HG03469 (cell line): ENCODE data around the gene SERGEF.
"Not testable (repeated sequence)": the region's sequence is repeated elsewhere in the genome, so short reads cannot be mapped to it uniquely, and the experiment has no call there.

Source experiments
- ATAC-seq: cut with Tn5 transposase; IDR thresholded peaks from one replicate; pipeline ENCODE4 v1.9.1; 2021; ENCODE audit warnings: mild to moderate bottlenecking, moderate library complexity, moderate number of reproducible peaks; ENCODE audit not compliant: unreplicated experiment

Gene SERGEF

DNA sequence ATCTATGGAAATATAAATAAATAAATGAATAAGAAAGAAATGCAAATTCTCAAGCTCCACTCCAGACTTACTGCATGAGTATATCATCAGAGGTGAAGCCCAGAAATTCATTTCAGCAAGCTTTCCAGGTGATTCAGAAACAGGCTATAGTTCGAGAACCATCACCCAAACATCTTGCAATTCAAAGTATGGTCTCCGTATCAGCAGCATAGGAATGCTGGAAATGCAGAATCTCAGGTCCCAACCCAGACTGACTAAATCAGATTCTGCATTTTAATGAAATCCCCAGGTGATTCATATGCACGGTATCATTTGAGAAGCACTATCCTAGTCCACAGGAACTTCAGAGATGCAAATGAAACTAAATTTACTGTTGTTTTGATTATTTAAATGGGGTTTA lies 95.3 kb downstream of the SERGEF start:
- ATAC-seq, result no peak

DNA sequence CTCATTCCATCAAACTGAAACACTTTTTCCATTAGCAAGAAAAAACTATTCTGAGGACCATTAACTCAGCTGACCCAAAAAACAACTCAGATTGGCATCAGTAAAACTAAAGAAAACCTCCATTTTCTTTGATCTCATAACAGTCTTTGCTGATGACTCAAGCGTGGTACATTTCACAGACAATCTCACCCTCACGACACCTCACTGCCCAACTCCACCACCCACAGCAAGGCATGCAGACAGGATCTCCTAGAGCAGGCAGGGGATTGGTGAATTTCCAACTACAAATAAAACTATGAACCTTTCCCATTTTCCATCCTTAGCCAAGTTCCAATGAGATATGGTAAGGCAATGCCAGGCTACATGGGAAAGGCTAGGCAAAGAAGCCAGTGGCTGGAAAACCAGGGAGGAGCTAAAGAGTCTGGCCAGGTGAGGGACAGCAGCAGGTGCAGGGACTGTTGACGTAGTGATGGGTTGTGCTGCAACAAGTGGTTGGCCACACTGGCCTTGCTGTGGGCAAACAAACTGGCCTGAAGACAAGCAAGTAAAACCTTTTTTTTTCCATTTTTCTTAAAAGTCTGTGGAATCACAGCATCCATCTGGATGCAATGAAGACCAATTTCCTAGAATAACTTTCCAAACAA lies 97.2 kb downstream of the SERGEF start:
- no peak for ATAC-seq

DNA sequence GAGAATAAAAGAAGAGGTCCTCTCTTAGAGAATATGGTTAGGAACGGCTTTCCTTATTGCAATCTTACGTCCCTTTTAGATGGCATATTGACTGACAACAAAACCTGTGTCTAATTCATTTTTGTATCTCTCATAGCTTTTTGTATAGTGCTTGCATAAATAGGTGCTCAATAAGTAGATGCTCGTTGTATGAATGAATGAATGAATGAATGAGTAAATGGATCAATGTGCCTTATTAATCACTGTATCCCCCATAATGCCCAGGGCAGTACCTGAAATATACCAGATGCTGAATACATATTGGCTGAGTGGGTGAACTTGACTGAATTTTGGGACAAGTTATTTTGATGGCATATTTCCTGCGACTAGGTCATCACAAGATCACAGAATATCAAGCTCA lies 97.9 kb downstream of the SERGEF start:
- no peak for ATAC-seq

DNA sequence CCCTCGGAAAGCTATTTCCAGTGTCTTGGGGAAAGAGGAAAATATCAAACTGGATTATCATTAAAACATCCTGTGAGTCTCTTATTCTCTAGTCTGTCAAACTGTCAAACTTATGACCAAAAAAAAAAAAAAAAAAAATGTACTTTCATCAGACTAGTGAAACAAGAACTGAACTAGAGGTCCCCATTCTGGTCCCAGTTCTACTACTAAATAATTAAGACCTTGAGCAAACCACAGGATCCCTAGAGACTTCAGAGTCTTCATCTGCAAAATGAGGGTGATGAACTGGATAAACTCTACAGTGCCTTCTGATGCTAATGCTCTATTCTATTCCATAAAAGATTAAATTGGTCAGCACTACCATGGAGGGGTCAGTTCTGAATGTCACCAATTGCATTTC lies 105.8 kb downstream of the SERGEF start:
- ATAC-seq, result no peak

DNA sequence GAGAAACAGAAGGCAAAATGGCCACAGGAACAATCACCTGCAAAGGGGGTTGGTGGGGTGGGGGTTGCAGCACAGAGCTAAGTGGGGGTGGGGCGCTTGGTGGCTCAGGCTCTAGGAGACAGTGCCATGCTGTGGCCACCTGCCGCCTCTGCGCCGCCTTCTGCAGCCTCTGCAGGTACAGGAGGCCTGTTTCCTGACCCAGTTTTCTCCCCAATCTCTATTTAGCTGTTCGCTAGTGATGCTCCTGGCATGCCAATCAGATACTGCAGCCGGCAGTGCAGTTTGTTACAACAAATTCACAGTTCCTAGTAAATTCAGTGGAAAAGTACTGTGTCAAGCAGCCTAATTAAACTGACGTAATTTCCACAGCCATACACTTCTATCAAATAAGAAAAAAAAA lies 106.4 kb downstream of the SERGEF start:
- no peak for ATAC-seq

DNA sequence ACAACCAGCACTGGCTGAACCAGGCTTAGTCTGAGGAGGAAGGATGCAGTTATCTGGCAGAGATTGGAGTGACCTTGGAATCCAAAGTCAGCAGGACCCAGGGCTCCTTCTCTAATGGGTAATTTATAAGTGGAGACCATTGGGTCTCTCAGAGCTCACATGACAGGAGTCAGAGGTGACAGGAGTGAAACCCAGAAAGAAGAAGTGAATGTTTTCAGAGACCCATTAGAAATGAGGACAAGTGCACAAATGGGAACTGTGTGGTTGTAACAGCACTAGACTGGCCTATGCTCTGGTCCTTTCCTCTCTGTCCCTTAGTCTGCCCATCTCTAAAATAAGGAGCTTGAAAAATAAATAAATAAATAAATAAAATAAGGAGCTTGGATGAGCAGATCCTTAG lies 107.4 kb downstream of the SERGEF start:
- ATAC-seq, result peak; percentile 88

DNA sequence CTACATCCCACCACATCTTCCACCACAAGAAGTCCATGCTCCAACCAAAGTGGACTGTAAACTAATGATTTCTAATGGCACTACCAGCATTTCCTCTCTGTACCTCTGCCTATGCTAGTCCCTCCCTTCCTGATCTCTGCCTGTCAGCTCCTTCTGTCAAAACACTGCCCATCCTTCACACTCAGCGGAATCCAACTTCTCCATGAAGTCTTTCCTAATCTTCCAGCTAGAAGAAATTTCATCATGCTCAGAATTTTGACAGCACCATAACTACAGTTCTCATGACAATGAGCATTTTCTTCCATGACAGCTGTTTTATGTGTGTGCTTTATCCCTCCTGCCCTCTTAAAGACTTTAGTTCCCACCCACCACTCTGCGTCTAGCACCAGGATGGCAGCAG lies 111.4 kb downstream of the SERGEF start:
- ATAC-seq, result no peak

DNA sequence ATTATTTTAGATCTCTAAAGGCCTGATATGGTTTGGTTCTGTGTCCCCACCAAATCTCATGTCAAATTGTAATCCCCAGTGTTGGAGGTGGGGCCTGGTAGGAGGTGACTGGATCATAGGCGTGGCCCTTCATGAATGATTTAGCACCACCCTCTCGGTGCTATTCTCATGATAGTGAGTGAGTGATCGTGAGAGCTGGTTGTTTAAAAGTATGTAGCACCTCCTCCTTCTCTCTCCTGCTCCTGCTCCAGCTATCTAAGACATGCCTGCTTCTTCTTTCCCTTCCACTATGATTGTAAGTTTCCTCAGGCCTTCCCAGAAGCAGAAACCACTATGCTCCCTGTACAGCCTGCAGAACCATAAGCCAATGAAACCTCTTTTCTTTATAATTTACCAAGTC lies 114.1 kb downstream of the SERGEF start:
- no peak for ATAC-seq

DNA sequence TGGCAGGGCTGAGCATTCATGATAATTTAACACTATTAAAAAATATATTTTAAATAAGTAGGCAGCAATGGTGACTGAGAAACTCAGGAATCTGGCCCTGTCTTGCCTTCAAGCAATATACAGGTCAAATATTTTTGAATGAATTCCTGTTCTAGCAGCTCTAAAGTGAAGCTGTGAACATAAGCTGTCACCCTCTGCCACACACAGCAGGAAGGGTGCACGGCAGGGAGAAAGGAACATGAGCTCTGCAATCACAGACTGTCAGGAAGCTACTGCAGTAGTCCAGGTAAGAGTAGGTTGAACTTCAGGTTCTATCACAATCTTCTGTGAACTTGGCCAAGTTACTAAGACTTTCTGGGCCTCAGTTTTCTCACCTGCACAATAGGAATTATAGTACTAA lies 114.8 kb downstream of the SERGEF start:
- no peak for ATAC-seq

DNA sequence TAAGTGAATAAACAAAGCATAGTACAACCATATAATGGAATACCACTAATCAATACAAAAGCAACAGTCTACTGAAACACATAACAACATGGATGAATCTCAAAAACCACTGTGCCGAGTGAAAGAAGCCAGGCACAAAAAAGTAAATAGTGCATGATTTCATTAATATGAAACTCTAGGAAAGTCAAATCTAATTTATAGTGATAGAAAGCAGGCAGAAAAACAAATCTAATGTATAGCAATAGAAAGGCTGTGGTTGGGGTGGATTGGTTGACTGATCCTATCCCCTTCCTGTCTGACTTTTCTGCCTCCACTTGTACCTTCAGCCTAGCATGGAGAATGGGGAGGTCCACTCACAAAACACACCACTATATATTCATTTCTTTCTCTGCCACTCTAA lies 115.4 kb downstream of the SERGEF start:
- no peak for ATAC-seq

DNA sequence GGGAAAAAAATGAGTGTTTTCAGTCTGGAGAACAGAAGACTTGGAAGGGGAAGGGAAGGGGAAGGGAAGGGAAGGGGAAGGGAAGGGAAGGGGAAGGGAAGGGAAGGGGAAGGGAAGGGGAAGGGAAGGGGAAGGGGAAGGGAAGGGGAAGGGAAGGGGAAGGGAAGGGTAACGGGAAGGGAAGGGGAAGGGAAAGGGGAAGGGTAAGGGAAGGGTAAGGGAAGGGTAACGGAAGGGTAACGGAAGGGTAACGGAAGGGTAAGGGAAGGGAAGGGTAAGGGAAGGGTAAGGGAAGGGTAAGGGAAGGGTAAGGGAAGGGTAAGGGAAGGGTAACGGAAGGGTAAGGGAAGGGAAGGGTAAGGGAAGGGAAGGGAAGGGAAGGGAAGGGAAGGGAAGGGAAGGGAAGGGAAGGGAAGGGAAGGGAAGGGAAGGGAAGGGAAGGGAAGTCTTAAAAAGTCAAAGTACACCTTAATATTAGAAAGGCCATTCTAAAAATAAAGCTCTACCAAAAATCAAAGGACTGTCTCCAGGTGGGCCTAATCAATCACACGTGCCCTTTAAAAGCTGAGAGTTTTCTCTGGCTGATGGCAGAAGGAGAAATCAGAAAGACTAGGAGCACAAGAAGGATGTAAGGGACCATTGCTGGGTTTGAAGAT lies 116.2 kb downstream of the SERGEF start:
- ATAC-seq, result not testable (repeated sequence)

DNA sequence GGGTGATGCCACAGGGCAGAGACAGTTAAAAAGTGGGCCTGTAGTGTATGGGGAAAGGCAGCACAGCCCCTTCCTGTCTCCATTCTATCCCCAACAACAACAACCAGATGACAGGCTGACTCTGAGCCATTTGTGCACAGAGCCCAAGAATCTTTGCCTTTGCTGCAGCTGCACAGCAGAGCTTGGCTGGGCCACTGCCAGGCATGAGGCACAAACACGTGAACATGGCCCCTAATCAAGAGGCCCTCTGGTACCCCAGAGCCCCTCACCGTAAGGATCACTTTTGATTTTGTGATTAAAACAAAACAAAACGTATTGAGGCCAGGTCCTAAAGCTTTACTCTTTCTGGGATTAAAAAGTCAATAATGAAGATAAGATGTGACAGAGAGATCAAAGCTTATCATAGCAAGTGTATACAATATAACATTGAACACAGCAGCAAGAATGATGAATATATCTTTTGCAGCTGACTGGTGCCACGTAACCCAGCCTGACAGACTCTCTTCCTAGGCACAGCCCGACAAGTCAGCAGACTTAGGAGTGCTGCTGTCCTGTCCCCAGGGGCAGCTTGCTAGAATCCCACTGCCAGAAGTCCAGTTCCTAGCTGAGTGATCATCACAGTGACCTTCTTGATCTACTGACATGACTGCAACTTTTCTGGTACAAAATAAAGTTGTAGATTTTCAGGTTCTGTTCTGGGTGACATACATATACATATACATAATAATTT lies 117.8 kb downstream of the SERGEF start:
- no peak for ATAC-seq

DNA sequence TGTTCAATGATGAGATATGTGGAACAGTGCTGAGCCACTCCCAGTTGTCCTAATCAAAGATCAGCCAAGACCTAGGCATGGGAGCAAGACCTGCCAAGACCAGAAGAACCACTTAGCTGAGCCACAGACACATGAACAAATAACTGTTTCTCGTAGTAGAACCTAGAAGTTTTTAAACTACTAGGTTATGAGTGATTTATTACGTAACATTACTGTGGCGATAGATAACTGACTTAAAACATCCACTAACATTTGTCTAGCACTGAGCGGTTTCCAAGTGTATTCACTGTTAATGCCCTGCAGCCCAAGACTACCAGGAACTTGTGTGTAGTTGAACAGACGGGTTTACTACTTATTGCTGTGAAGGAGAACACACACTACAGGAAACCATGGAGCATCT lies 120.4 kb downstream of the SERGEF start:
- no peak for ATAC-seq

DNA sequence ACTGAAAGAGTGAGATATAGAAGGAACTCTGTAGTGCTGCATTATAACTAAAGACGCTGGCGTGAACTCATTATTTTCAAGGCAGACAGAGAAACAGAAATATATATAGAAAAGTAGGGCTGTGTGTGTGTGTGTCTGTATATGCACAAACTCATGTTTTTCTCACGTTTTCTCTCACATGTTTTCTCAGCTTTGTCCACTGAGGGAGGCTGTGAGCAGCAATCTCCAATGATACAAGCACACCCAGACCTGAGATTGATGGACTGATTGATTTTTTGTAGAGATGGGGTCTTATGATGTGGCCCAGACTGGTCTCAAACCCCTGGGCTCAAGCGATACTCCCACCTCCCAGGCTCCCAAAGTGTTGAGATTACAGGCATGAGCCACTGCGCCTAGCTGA lies 122.5 kb downstream of the SERGEF start:
- no peak for ATAC-seq

DNA sequence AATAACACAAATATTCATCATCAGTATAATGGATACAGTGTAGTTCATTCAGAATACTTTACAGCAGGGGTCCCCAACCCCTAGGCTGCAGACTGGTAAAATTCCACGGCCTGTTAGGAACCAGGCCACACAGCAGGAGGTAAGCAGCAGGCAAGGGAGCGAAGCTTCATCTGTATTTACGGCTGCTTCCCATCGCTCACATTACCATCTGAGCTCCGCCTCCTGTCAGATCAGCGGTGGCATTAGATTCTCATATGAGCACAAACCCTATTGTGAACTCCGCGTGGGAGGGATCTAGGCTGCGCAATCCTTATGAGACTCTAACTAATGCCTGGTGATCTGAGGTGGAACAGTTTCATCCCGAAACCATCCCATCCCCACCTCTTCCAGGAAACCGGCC lies 125.1 kb downstream of the SERGEF start:
- no peak for ATAC-seq

DNA sequence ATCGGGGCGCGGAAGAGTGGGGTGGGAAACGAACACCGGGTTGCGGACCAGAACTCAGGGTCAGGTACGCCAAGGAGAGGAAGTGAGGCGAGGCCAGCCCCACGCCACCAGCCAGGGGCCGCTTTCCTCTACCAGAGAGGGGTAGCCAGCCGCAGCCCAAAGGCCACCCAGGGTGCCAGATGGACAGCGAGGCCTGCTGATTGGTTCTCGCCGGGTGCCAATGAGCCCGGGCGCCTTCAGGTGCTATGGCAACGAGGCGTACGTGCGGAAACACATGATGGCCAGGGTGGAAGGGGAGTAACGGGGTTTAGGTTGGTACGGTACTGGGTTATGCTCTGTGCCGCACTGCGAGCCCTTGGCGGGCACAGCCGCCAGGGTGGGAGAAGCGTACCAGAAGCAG lies 128.9 kb downstream of the SERGEF start:
- no peak for ATAC-seq

DNA sequence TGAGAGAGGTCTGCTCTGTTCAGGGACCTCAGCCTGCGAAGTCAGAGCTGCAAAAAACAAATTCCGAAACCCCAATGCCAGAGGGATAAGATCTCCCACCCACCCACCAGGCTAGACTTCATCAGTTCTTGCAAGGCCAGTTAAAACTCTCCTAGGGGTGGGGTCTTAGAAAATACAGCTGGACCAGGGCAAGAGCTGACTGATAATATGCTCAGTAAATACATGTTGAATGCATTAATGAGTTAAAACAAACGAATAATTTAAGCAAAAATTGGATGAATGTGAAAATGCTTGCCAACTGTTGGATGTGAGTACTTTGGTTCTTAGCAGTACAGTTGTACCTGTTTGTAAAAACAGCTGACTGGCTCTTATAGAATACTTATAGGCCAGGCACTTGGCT lies 129.8 kb downstream of the SERGEF start:
- no peak for ATAC-seq

DNA sequence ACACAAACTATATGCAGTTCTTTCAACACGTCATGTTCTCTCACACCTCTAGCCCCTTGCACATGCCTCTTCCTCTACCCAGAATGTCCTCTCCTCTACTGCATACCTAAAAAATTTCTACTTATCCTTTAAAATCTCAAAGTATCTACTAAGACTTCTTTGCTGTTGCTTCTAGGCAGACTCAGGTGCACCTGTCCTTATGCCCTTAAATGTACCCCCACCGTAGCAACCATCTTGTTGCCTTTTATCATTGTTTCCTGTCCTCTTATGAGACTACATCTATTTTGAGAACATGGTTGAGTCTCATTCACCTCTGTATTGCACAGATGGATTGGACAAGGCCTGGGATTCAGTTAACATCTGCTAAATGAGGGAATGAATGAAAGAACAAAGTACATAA lies 134.1 kb downstream of the SERGEF start:
- ATAC-seq, result no peak

DNA sequence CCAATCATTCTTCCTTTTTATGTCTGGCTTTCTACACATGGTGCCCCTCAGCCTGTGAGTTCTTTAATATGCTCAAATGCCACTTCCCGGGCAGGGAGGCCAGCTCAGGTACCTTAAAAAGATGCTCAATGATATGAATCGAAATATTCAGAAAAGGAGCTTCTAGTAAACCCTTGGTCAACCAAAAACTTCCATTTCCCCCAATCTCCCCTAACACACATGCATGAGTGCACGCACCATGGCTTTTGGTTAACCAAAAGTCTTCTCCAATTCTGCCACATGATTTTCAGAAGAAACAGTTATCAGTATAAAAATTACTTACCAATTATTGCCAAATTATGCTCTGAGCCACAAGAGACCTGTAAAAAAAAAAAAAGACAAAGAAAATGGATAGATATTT lies 135.0 kb downstream of the SERGEF start:
- ATAC-seq, result no peak

DNA sequence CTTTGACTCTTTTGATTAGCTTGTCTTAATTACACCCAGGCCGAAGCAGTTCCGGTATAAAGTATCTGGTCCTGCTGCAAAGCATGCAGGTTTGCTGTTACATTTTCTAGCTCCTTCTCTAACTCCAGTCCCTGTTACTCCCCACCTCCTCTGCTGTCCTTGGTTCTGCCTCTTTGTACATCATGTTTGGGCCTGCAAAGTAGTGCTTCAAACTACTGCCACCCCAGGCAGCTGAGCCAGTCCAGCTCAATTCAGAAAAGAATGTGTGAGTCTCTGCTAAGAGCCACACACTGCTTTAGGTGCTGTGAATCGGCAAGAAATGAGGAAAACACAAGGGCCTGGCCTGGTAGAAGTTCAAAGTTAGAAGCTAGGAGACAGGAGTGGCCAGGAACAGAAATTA lies 136.0 kb downstream of the SERGEF start:
- ATAC-seq, result no peak

DNA sequence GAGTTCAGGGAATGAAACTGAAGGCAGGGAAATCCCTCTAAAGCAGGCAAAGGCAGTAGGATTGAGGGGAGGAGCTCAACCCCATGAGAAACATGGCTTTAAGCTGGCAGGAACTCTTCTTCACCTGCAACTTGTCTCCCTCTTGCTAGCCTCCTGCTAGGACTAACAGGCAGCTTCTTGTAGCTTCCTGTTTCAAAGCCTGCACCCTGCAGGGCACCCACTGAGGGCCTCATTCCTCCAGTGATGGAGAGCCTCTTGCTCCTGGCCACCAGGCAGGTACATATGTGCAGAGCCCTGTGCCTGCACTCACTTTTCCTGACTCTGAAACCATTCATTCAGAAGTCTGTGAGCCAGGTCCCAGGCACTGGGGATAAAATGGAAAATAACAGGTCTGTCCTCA lies 137.0 kb downstream of the SERGEF start:
- ATAC-seq, result no peak

DNA sequence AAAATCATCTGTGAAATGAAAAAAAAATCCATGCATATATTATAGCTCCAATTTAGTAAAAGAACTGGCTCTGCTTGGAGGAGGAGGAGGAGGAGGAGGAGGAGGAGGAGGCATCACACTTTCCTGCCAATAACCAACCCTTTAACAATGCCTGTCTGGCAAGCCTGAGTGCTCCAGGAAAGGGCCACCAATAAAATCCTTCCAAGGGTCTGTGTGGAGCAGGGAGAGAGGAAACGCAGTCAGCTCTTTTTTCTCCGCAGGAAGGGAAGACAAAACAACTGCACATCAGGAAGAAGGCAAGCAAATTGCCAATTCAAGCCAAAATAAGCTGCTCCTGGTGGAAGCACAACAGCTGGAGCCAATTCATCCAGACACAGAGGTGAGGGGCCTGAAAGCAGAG lies 139.3 kb downstream of the SERGEF start:
- no peak for ATAC-seq
